Heart left ventricle (tissue), 13 donors: Measurements from ENCODE around the gene EIF4E2.

Source experiments
- POLR2A ChIP-seq, 2 donors: fragments of 450-650 bp; IDR thresholded peaks; one replicate each; pipeline ENCODE4 v1.6.1; 2017; ENCODE audit warnings: antibody characterized with exemption in 2 of 2, mild to moderate bottlenecking in 2 of 2, moderate library complexity in 2 of 2
- TF ChIP-seq, protein P1 (sequence below), 12 donors: fragments of 200-600 bp; sonication (generic) in 4 of 12; IDR thresholded peaks; one replicate each; pipeline versions ENCODE4 v1.5.0 to v1.8.0; 2018 to 2022; ENCODE audit warnings: antibody characterized with exemption in 12 of 12, mild to moderate bottlenecking in 5 of 12
- donor health status: ischemic (EF 13 %, LVEDD 7.1; RV severe dilation, severe dysfunction).
- donor health status: DM: no; HTN: yes; CAD: no.
- donor health status: DM: no; HTN: no; CAD: no.
- donor health status: ischemic (EF 25% LVEDD 6.9; RV normal size, moderate dysfunction).
- donor health status: ischemic (EF 25% LVEDD 5.7; RV mildly dilated, moderate dysfunction).
- donor health status: ischemic (EF 35%, LVEDD 5.7; RV mildly dilated, moderate dysfunction).
- donor health status: nonischemic (EF 11% LVEDD 7.7; RV severe dilation, severe dysfunction).
- donor health status: DM: yes; HTN: yes; CAD: no.
- donor health status: PGD.
- donor health status: ischemic (EF 29% LVEDD 5.4; RV normal size, mild dysfunction).
- donor health status: nonischemic (EF 23%, LVEDD 6.1; RV moderate dilation, normal function).

- TF ChIP-seq, protein P1, sequence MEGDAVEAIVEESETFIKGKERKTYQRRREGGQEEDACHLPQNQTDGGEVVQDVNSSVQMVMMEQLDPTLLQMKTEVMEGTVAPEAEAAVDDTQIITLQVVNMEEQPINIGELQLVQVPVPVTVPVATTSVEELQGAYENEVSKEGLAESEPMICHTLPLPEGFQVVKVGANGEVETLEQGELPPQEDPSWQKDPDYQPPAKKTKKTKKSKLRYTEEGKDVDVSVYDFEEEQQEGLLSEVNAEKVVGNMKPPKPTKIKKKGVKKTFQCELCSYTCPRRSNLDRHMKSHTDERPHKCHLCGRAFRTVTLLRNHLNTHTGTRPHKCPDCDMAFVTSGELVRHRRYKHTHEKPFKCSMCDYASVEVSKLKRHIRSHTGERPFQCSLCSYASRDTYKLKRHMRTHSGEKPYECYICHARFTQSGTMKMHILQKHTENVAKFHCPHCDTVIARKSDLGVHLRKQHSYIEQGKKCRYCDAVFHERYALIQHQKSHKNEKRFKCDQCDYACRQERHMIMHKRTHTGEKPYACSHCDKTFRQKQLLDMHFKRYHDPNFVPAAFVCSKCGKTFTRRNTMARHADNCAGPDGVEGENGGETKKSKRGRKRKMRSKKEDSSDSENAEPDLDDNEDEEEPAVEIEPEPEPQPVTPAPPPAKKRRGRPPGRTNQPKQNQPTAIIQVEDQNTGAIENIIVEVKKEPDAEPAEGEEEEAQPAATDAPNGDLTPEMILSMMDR (IDR thresholded peaks at IDR 0.05), result no peak
- no peak for TF ChIP-seq POLR2A (IDR thresholded peaks at IDR 0.05)
These were observed 43.8 kb upstream of the EIF4E2 start for GRCh38 chr2:232506709-232507108.
